GM19193 (cell line): ENCODE data around the gene CPN1.

ENCODE experiments used
- POLR2A ChIP-seq: IDR thresholded peaks from 4 replicates; pipeline ENCODE4 v1.6.1; 2011; ENCODE audit not compliant: insufficient read depth, insufficient read length; ENCODE audit errors: extremely low read depth

The CPN1 gene

GRCh38 chr10:100081075-100082001, at the start of gene CPN1:
Gene CPN1, minus strand, starts transcription at chr10:100081869. Its CDS starts 244 bp downstream, at chr10:100081625.
- TF ChIP-seq POLR2A = no peak

DNA sequence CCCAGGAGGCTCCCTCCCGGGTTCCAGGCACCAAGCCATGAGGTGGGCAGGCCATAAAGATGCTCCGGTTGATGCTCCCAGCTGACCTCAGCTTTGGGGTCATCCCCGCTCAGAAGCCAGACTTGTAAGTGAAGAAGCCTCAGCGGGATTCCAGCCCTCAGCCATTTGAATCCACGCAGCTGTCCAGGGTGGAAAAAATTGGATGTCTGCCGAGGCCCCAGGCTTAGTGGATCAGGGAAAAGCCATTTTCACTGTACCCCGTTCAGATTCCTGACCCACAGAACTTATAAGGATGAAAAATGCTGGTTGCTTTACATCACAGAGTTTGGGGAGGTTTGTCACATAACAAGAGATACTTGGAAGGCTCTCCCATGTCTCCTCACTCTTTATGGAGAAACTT, 49.2 kb upstream of the CPN1 start:
- TF ChIP-seq POLR2A = no peak

- no peak for TF ChIP-seq POLR2A
Measured at GRCh38 chr10:100129424-100129823, 47.8 kb upstream of the CPN1 start.

DNA sequence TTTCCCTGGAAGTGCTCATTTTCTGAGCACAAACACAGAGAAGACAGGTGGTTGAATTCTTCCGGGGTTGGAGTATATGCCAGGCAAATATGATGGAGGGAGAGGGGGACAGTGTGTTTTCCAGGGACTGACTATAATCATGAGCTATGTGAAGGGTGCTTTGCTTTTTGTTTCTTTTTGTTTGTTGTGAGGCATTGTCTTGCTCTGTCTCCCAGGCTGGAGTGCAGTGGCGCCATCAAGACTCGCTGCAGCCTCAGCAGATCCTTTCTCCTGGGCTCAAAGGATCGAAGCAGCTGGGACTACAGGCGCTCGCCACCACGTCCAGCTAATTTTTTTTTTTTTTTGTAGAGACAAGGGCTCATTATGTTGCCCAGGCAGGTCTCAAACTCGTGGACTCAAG, 47.3 kb upstream of the CPN1 start:
- no peak for TF ChIP-seq POLR2A

- no peak for TF ChIP-seq POLR2A
Measured at GRCh38 chr10:100124097-100124496, 42.4 kb upstream of the CPN1 start.

GRCh38 chr10:100122780-100123179, 41.1 kb upstream of the CPN1 start:
- TF ChIP-seq POLR2A = no peak

GRCh38 chr10:100120550-100120949, 38.9 kb upstream of the CPN1 start:
- TF ChIP-seq POLR2A = no peak

DNA sequence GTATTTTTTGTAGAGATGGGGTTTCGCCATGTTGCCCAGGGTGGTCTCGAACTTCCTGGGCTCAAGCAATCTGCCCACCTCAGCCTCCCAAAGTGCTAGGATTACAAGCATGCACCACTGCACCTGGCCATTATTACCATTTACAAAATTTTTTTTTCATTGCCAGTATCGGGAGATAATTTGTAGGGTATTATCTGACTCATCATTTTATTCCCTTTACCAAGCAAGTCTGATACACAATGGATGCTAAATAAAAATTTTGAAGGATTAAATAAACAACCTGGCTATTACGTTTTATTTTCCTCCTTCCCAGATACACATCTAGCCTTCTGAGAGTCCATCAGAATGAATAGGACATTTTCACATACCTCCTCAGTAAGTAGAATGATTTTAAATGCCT, 38.1 kb upstream of the CPN1 start:
- TF ChIP-seq POLR2A = no peak

GRCh38 chr10:100114976-100115770, 33.5 kb upstream of the CPN1 start:
- no peak for TF ChIP-seq POLR2A

GRCh38 chr10:100114460-100114859, 32.8 kb upstream of the CPN1 start:
- TF ChIP-seq POLR2A = no peak

DNA sequence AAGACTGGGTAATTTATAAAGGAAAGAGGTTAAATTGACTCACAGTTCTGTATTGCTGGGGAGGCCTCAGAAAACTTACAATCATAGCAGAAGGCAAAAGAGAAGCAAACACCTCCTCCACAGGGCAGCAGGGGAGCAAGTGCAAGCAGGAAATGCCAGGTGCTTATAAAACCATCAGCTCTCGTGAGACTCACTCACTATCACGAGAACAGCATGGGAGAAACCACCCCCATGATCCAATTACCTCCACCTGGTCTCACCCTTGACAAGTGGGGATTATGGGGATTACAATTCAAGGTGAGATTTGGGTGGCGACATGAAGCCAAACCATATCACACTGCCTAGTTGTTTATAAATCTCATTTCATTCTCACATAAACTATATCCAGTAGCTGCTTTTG, 28.0 kb upstream of the CPN1 start:
- no peak for TF ChIP-seq POLR2A

GRCh38 chr10:100106865-100107264, 25.2 kb upstream of the CPN1 start:
- no peak for TF ChIP-seq POLR2A

DNA sequence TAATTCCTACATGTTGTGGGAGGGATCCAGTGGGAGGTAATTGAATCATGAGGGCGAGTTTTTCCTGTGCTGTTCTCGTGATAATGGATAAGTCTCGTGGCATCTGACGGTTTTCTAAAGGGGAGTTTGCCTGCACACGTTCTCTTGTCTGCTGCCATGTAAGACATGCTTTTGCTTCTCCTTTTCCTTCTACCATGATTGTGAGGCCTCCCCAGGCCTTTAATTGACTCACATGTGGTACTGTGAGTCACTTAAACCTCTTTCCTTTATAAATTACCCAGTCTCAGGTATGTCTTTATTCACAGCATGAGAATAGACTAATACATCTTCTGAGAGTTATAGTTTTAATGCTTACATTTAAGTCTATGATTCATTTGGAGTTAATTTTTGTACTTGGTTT, 22.6 kb upstream of the CPN1 start:
- TF ChIP-seq POLR2A = no peak

DNA sequence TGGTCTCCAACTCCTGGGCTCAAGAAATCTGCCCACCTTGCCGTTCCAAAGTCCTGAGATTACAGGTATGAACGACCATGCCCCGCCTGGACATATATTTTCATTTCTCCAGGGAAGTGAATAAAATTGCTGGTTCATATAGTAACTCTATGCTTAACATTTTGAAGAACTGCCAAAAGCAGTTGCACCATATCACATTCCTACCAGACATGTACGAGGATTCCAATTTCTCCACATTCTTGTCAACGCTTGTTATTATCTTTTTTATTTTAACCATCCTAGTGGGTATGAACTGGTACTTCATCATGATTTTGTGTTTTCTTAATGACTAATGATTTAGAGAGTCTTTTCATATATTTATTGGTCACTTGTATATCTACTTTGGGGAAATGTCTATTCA, 21.9 kb upstream of the CPN1 start:
- no peak for TF ChIP-seq POLR2A

GRCh38 chr10:100101192-100102076, 19.8 kb upstream of the CPN1 start:
- TF ChIP-seq POLR2A = no peak
